Dermis blood vessel endothelial cell (primary cell): ENCODE measurements around the gene BBLN. TPM values are rescaled to one million over a fixed set of nuclear protein-coding genes. Genes with fewer than 3 reads are reported as not detected.

Source experiments
- total RNA-seq: library from RNA; depleted of rRNA; stranded (reverse); fragments of >200 nt; gene quantifications from 2 replicates; pipeline ENCODE4 v1.2.3, GENCODE V29; 2014

The BBLN gene
- total RNA-seq, 1 donor from 2014 or later = 77.1 TPM

Other genes starting within 250 kb of the BBLN start
- gene ST6GALNAC4, start 243.2 kb upstream of the BBLN start, total RNA-seq = 50.0 and 98.0 TPM in 2 replicates
- 0.51 and 0.70 TPM in 2 replicates for gene PIP5KL1, start 229.5 kb upstream of the BBLN start, total RNA-seq
- gene DPM2, start 222.4 kb upstream of the BBLN start, total RNA-seq = 8.5 and 9.9 TPM in 2 replicates
- 8.3 and 34.4 TPM in 2 replicates for gene EEIG1, start 179.3 kb upstream of the BBLN start, total RNA-seq
- 12.8 and 13.8 TPM in 2 replicates for gene NAIF1, start 92.9 kb upstream of the BBLN start, total RNA-seq
- gene SLC25A25, start 92.0 kb upstream of the BBLN start, total RNA-seq = 34.1 and 64.7 TPM in 2 replicates
- gene PTGES2, start 32.5 kb upstream of the BBLN start, total RNA-seq = 52.8 and 87.3 TPM in 2 replicates
- 0.14 TPM in 1 of 2 replicates, not detected in the other for gene LCN2, start 10.8 kb upstream of the BBLN start, total RNA-seq
- gene CIZ1, start 31.3 kb downstream of the BBLN start, total RNA-seq = 16.7 and 37.9 TPM in 2 replicates
- 0.17 and 0.33 TPM in 2 replicates for gene DNM1, start 43.1 kb downstream of the BBLN start, total RNA-seq
- gene GOLGA2, start 115.7 kb downstream of the BBLN start, total RNA-seq = 68.6 and 76.2 TPM in 2 replicates
- gene SWI5, start 116.0 kb downstream of the BBLN start, total RNA-seq = 26.9 and 29.1 TPM in 2 replicates
- gene TRUB2, start 162.2 kb downstream of the BBLN start, total RNA-seq = 16.2 and 24.9 TPM in 2 replicates
- 29.2 and 35.6 TPM in 2 replicates for gene COQ4, start 162.6 kb downstream of the BBLN start, total RNA-seq
- 34.5 and 38.8 TPM in 2 replicates for gene SLC27A4, start 180.3 kb downstream of the BBLN start, total RNA-seq
- gene URM1, start 211.1 kb downstream of the BBLN start, total RNA-seq = 64.8 and 97.7 TPM in 2 replicates